Caki2 (cell line): ENCODE measurements around the gene SNRPD2. TPM values are rescaled to one million over a fixed set of nuclear protein-coding genes. Genes with fewer than 3 reads are reported as not detected.

ENCODE experiments used
- DNase-seq: peaks from one replicate; pipeline ENCODE4 v3.0.0-alpha.2; 2015; ENCODE audit warnings: low read depth
- in situ Hi-C: cut with HindIII; loops from 2 replicates; pipeline ENCODE4 v1.10.0; 2016; ENCODE audit warnings: low sequenced_read_pairs, low pct_unique_long_range_greater_than_20kb, mixed read lengths
- total RNA-seq: library from RNA; depleted of rRNA; stranded (reverse); fragments of >200 nt; shearing (Covaris generic); gene quantifications from 2 replicates; pipeline ENCODE4 v1.2.3, GENCODE V29; 2014; ENCODE audit warnings: low replicate concordance; rRNA removed

SNRPD2 gene
- total RNA-seq, 1 experiment from 2014 or later = 578 TPM

DNA sequence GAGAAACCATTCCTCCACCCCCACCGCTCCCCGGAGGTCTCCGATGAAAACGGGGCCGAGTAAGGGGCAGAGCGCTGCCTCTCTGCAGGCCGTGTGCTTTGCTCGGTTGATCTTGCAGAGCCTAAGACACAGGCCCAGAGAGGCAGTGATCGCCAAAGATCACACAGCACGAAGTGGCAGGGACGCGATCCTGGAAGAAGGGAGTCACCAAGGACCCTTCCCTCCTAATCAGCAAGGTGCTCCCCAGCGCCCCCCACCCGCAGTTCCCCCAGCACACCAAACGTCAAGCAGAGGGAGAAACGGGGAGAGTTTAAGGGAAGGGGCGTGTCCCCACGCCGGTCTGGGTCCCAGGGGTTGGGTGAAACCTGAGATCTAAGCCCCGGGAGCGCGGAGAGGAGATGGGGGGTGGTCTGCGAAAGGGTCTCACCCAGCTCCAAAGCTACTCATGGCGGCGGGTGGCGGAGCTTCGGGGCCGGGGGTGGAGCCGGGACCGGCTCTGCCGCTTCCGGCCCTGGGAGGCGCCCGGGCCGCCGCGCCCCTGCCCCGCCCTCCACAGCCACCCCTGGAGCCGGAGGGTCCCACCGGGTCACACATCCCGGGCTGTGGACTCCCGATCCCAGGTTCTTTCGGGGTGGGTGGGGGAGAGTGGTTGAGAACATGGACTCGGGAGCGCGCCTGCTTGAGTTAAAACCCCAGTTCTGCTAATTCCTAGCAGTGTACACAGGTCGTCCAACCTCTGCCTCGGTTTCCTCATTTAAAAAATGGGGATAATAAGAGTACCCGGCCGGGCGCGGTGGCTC is 52.6 kb downstream of the SNRPD2 start, which contains the start of gene EML2:
Gene EML2 (minus strand): TSS at position 468 of the 800 bp plus-strand sequence. CDS start 21 bp downstream, at position 447.
- in situ Hi-C loops = no loop called here
- peak; percentile 57 for DNase-seq

GRCh38 chr19:45637890-45638667 is 53.7 kb downstream of the SNRPD2 start:
- in situ Hi-C loops = no loop called here
- peak; percentile 62 for DNase-seq

Other genes starting within 250 kb of the SNRPD2 start
- 2.5 and 3.2 TPM in 2 replicates for gene FOSB, start 224.0 kb downstream of the SNRPD2 start, total RNA-seq
- 15.1 and 18.0 TPM in 2 replicates for gene RTN2, start 194.9 kb downstream of the SNRPD2 start, total RNA-seq
- 35.2 and 37.5 TPM in 2 replicates for gene PPM1N, start 193.5 kb downstream of the SNRPD2 start, total RNA-seq
- 98.9 and 123 TPM in 2 replicates for gene VASP, start 184.5 kb downstream of the SNRPD2 start, total RNA-seq
- 9.4 and 14.1 TPM in 2 replicates for gene OPA3, start 107.2 kb downstream of the SNRPD2 start, total RNA-seq
- not detected in 2 replicates for gene GPR4, start 89.7 kb downstream of the SNRPD2 start, total RNA-seq
- 36.2 and 59.8 TPM in 2 replicates for gene EML2, start 52.6 kb downstream of the SNRPD2 start, total RNA-seq
- 0.44 TPM in 1 of 2 replicates, not detected in the other for gene GIPR, start 23.7 kb downstream of the SNRPD2 start, total RNA-seq
- gene QPCTL, start 713 bp upstream of the SNRPD2 start, total RNA-seq = 31.2 and 35.6 TPM in 2 replicates
- gene FBXO46, start 38.9 kb upstream of the SNRPD2 start, total RNA-seq = 21.0 and 22.0 TPM in 2 replicates
- 0.35 TPM in 1 of 2 replicates, not detected in the other for gene MEIOSIN, start 41.5 kb upstream of the SNRPD2 start, total RNA-seq
- 14.3 and 15.2 TPM in 2 replicates for gene SIX5, start 77.3 kb upstream of the SNRPD2 start, total RNA-seq
- 4.8 and 9.1 TPM in 2 replicates for gene DMPK, start 90.5 kb upstream of the SNRPD2 start, total RNA-seq
- gene DMWD, start 100.9 kb upstream of the SNRPD2 start, total RNA-seq = 22.3 and 25.6 TPM in 2 replicates
- not detected in 2 replicates for gene RSPH6A, start 123.4 kb upstream of the SNRPD2 start, total RNA-seq
- gene SYMPK, start 171.2 kb upstream of the SNRPD2 start, total RNA-seq = 75.2 and 83.9 TPM in 2 replicates
- gene FOXA3, start 172.4 kb upstream of the SNRPD2 start, total RNA-seq = 0.14 TPM in 1 of 2 replicates, not detected in the other
- gene IRF2BP1, start 194.2 kb upstream of the SNRPD2 start, total RNA-seq = 42.5 and 60.5 TPM in 2 replicates
- 2.4 and 6.0 TPM in 2 replicates for gene MYPOP, start 210.7 kb upstream of the SNRPD2 start, total RNA-seq
- gene NANOS2, start 222.8 kb upstream of the SNRPD2 start, total RNA-seq = not detected in 2 replicates